ENCODE data around the gene CASKIN2.
"Not testable (repeated sequence)": the region's sequence is repeated elsewhere in the genome, so short reads cannot be mapped to it uniquely, and the experiment has no call there.

CASKIN2 gene

DNA sequence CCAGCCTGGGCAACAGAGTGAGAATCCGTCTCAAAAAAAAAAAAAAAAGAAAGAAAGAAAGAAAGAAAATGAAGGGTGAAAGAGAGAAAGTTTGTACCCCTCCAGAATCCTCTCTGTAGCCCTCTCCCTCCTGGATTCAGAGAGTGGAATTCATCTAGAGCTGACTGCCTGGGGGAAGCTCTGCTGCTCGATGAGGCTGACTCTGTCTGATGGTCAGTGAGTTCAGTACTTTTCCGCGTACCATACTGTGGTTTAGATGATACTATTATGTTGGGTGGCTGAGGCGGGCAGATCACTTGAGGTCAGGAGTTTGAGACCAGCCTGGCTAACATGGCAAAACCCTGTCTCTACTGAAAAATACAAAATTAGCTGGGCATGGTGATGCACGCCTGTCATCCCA, 44.1 kb downstream of the CASKIN2 start:
- peaks cover 8% of the 10 kb centered on the region for H3K36me3 Mint-ChIP-seq (ENCODE audit: low read depth)
- H3K9me3 Mint-ChIP-seq: no peaks in the 10 kb centered on the region
- H3K4me3 Mint-ChIP-seq: no peak overlapping the region
- H3K27me3 Mint-ChIP-seq: no peaks in the 10 kb centered on the region
- ATAC-seq: no peak
- H3K27ac Mint-ChIP-seq: no peak overlapping the region
- no peak for DNase-seq
- H3K4me1 Mint-ChIP-seq: no peaks in the 10 kb centered on the region

- Mint-ChIP-seq H3K9me3 (no peaks in the 10 kb centered on the region), H3K4me3 (no peak overlapping the region), H3K27me3 (no peaks in the 10 kb centered on the region), H3K4me1 (no peaks in the 10 kb centered on the region), H3K27ac (no peak overlapping the region), H3K36me3 (ENCODE audit: low read depth) (peaks cover 8% of the 10 kb centered on the region)
- ATAC-seq: no peak
- no peak for DNase-seq
Measured at GRCh38 chr17:75468779-75469373, 46.5 kb downstream of the CASKIN2 start.

GRCh38 chr17:75468291-75468754, 47.0 kb downstream of the CASKIN2 start:
- Mint-ChIP-seq H3K4me1 (peaks cover 1% of the 10 kb centered on the region), H3K9me3 (no peaks in the 10 kb centered on the region), H3K27ac (no peak overlapping the region), H3K27me3 (no peaks in the 10 kb centered on the region), H3K4me3 (no peak overlapping the region), H3K36me3 (ENCODE audit: low read depth) (peaks cover 8% of the 10 kb centered on the region)
- DNase-seq: no peak
- ATAC-seq: no peak

DNA sequence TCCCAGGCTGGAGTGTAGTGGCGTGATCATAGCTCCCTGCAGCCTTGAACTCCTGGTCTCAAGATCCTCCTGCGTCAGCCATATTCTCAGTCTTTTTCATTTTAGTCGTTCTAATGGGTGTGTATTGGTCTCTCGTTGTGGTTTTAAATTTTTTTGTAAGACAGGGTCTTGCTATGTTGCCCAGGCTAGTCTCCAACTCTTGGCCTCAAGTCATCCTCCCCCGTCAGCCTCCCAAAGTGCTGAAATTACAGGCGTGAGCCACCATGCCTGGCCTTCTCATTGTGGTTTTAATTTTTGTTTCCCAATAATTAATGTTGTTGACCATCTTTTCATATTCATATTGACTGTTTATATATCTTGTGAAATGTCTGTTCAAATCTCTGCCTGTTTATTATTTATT, 50.3 kb downstream of the CASKIN2 start:
- Mint-ChIP-seq H3K4me1 (peaks cover 2% of the 10 kb centered on the region), H3K27me3 (no peaks in the 10 kb centered on the region), H3K36me3 (ENCODE audit: low read depth) (no peaks in the 10 kb centered on the region), H3K27ac (no peak overlapping the region), H3K4me3 (no peak overlapping the region), H3K9me3 (no peaks in the 10 kb centered on the region)
- no peak for DNase-seq
- no peak for ATAC-seq

DNA sequence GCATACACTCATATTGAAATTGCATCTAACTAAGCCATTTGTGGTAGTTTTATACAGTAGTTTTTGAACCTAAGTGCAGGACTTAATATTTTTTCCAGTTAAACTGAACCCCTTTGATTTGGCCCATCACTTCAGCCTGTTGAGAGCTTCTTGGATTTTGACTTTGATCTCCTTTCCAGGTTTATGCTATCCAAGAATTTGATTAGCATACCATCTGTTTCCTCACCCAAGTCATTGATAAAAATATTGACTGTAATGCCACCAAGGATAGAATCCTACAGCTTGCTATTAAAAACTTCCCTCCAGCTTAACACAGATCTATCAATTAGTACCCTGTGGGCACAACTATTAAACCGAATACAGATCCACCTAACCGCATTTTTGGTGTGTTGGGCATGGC, 51.7 kb downstream of the CASKIN2 start:
- Mint-ChIP-seq H3K27ac (no peak overlapping the region), H3K27me3 (no peaks in the 10 kb centered on the region), H3K4me3 (no peak overlapping the region), H3K9me3 (no peaks in the 10 kb centered on the region), H3K4me1 (peaks cover 8% of the 10 kb centered on the region), H3K36me3 (ENCODE audit: low read depth) (no peaks in the 10 kb centered on the region)
- ATAC-seq: no peak
- DNase-seq: no peak

GRCh38 chr17:75460295-75460694, 55.0 kb downstream of the CASKIN2 start:
- no peaks in the 10 kb centered on the region for H3K27me3 Mint-ChIP-seq
- no peaks in the 10 kb centered on the region for H3K9me3 Mint-ChIP-seq
- H3K27ac Mint-ChIP-seq: no peak overlapping the region
- H3K36me3 Mint-ChIP-seq (ENCODE audit: low read depth): peaks cover 1% of the 10 kb centered on the region
- H3K4me3 Mint-ChIP-seq: no peak overlapping the region
- DNase-seq (no peak), ATAC-seq (no peak)
- H3K4me1 Mint-ChIP-seq: peaks cover 28% of the 10 kb centered on the region

GRCh38 chr17:75459590-75460267, 55.6 kb downstream of the CASKIN2 start:
- Mint-ChIP-seq H3K27me3 (no peaks in the 10 kb centered on the region), H3K36me3 (ENCODE audit: low read depth) (peaks cover 1% of the 10 kb centered on the region), H3K4me1 (peaks cover 28% of the 10 kb centered on the region), H3K27ac (no peak overlapping the region), H3K9me3 (no peaks in the 10 kb centered on the region), H3K4me3 (no peak overlapping the region)
- no peak for DNase-seq
- no peak for ATAC-seq

GRCh38 chr17:75459246-75459589, 56.1 kb downstream of the CASKIN2 start:
- Mint-ChIP-seq H3K9me3 (no peaks in the 10 kb centered on the region), H3K4me3 (no peak overlapping the region), H3K27me3 (no peaks in the 10 kb centered on the region), H3K4me1 (peaks cover 28% of the 10 kb centered on the region), H3K36me3 (ENCODE audit: low read depth) (peaks cover 1% of the 10 kb centered on the region), H3K27ac (no peak overlapping the region)
- ATAC-seq: no peak
- DNase-seq: no peak

DNA sequence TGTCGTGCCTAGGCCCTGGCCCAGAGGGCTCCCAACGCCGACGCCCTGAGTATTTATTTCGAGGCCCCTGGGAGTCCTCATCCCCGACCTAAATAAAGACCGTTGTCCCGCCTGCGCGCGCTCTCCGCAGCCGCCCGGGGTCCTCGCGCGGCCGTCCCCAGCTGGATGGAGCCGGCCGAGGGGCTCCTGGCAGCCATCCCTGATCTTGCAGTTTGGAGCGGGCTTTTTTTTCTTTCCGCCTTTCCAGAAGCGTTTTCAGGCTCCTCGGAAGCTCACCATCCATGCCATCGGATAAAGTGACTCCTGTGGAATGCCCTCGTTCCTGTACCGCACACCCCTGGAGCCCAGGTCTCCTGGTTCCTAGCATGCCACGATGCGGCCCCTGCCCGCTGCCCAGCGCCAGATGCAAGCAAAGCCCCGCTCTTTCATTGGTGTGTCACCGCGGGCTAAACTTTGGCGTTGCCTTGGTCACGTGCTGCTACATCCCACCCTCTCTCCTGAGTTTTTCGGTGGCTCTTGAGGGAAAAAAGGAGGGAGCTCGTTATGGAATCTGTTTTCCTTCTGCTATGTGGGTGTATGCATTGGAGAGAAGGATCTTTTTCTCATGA, 58.2 kb downstream of the CASKIN2 start:
- H3K4me3 Mint-ChIP-seq: peak overlapping the region; percentile 82

DNA sequence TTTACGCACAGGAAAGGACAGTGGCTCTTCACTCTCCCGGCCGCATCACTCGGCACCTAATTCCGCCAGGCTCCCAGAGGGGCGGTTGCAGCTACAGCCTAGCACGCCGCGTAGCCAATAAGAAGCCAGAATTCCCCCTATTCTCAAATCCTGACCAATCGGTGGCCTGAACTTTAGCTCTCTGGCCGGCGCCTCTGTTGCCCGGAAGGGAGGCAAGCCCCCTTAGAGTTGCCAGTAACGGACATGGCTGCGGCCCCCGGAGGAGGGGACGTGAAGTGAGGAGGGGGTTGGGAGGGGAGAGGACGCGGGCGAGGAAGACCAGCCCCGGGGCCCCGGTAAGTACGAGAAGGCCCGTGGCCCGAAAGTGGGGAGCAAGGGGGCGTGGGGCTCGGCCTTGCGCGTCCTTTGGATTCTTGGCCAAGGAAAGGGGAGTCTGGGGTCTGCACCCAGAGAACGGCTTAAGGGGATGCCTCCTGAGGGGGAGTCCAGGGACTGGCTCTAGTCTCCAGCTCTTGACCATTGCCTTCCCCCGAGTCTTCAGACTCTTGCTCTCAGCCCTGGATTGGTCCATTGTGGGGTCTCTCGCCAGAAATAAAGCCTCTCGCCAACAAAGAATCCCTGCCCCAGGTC, 58.8 kb downstream of the CASKIN2 start, which contains the start of gene TMEM94:
Gene TMEM94, plus strand, starts transcription at position 219 of the 630 bp plus-strand sequence. CDS start 15,271 bp downstream, outside the sequence.
- peak; percentile 87 for DNase-seq
- Mint-ChIP-seq H3K27me3 (no peaks in the 10 kb centered on the region), H3K4me1 (peaks cover 31% of the 10 kb centered on the region), H3K4me3 (peak within 1 kb of the TSS; percentile 82), H3K36me3 (ENCODE audit: low read depth) (peaks cover 1% of the 10 kb centered on the region), H3K27ac (peak within 1 kb of the TSS; percentile 82), H3K9me3 (no peaks in the 10 kb centered on the region)
- ATAC-seq: peak; percentile 99

More for the DNA sequence above, 58.2 kb downstream of the CASKIN2 start:
- Mint-ChIP-seq H3K4me1 (peaks cover 31% of the 10 kb centered on the region), H3K36me3 (ENCODE audit: low read depth) (peaks cover 1% of the 10 kb centered on the region), H3K27me3 (no peaks in the 10 kb centered on the region), H3K27ac (peak overlapping the region; percentile 82), H3K9me3 (no peaks in the 10 kb centered on the region)
- DNase-seq (peak; percentile 29), ATAC-seq (no peak)

DNA sequence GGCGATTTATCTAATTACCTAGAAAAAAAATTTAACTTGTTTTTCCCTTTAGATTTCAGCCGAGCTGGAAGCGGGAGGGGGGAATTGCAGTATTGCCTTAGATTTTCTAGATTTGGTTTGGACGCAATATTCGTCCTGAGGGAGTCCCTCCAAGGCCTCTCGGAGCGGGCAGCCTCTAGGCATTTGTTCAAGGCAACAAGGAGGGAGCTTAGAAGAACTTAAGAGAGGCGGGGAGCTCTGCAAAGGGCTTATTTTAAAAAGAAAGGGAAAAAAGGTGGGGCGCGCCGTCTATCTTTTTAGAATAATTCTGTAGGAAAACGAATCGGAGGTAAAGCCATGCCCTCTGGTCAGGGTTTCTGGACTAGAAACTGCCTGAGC, 59.3 kb downstream of the CASKIN2 start:
- ATAC-seq (peak; percentile 5), DNase-seq (no peak)
- H3K27ac Mint-ChIP-seq: peak overlapping the region; percentile 77
- no peaks in the 10 kb centered on the region for H3K9me3 Mint-ChIP-seq
- no peaks in the 10 kb centered on the region for H3K27me3 Mint-ChIP-seq
- H3K36me3 Mint-ChIP-seq (ENCODE audit: low read depth): peaks cover 1% of the 10 kb centered on the region
- H3K4me1 Mint-ChIP-seq: peaks cover 31% of the 10 kb centered on the region
- H3K4me3 Mint-ChIP-seq: peak overlapping the region; percentile 82

DNA sequence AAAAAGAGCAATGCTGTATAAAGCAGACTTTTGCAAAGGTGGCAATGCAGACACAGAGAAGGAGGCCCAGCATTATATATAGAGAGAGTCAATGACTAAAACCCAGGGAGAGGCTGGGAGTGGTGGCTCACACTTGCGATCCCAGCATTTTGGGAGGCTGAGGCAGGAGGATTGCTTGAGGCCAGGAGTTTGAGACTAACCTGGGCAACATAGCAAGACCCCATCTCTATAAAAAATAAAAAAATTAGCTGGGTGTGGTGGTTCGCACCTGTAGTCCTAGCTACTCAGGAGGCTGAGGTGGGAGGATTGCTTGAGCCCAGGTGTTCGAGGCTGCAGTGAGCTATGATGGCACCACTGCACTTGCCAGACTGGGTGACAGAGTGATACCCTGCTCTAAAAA, 60.7 kb downstream of the CASKIN2 start:
- not testable (repeated sequence) for H3K9me3 Mint-ChIP-seq; ATAC-seq; H3K27me3 Mint-ChIP-seq; H3K27ac Mint-ChIP-seq; H3K36me3 Mint-ChIP-seq (ENCODE audit: low read depth); H3K4me3 Mint-ChIP-seq; DNase-seq
- H3K4me1 Mint-ChIP-seq: peaks cover 28% of the 10 kb centered on the region

DNA sequence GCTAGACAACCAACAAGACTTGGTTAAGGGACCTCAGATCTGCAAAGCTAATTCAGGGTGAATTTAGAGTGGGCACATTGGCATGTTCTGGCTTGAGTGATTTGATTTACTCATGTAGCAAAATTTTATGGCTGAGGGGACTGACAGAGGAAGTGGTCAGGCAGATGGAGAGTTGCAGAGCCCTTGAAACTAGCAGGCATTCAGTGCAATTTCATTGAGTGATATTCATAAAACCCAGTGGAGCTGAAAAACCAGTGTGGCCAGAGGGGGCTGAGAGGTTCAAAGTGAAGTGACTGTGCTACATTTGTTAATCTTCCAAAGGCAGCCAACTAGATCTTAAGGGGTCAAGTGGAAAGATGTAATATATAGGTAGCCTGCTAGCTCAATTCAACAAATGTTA, 61.1 kb downstream of the CASKIN2 start:
- Mint-ChIP-seq H3K9me3 (no peaks in the 10 kb centered on the region), H3K36me3 (ENCODE audit: low read depth) (peaks cover 1% of the 10 kb centered on the region), H3K4me3 (no peak overlapping the region), H3K27me3 (no peaks in the 10 kb centered on the region), H3K4me1 (peaks cover 28% of the 10 kb centered on the region), H3K27ac (no peak overlapping the region)
- no peak for DNase-seq
- ATAC-seq: no peak

GRCh38 chr17:75450270-75450669, 65.1 kb downstream of the CASKIN2 start:
- H3K9me3 Mint-ChIP-seq: no peaks in the 10 kb centered on the region
- ATAC-seq (no peak), DNase-seq (no peak)
- no peak overlapping the region for H3K27ac Mint-ChIP-seq
- H3K4me1 Mint-ChIP-seq: peaks cover 4% of the 10 kb centered on the region
- no peaks in the 10 kb centered on the region for H3K36me3 Mint-ChIP-seq (ENCODE audit: low read depth)
- no peak overlapping the region for H3K4me3 Mint-ChIP-seq
- no peaks in the 10 kb centered on the region for H3K27me3 Mint-ChIP-seq
